GM18909 (cell line): ENCODE measurements around the gene TRAPPC5.
A peak's percentile ranks its signal among the peaks of the same experiment; 100 is the strongest.

Source experiments
- ATAC-seq: cut with Tn5 transposase; IDR thresholded peaks from one replicate; pipeline ENCODE4 v1.9.1; 2021; ENCODE audit warnings: mild to moderate bottlenecking; ENCODE audit not compliant: unreplicated experiment, poor library complexity

The TRAPPC5 gene

DNA sequence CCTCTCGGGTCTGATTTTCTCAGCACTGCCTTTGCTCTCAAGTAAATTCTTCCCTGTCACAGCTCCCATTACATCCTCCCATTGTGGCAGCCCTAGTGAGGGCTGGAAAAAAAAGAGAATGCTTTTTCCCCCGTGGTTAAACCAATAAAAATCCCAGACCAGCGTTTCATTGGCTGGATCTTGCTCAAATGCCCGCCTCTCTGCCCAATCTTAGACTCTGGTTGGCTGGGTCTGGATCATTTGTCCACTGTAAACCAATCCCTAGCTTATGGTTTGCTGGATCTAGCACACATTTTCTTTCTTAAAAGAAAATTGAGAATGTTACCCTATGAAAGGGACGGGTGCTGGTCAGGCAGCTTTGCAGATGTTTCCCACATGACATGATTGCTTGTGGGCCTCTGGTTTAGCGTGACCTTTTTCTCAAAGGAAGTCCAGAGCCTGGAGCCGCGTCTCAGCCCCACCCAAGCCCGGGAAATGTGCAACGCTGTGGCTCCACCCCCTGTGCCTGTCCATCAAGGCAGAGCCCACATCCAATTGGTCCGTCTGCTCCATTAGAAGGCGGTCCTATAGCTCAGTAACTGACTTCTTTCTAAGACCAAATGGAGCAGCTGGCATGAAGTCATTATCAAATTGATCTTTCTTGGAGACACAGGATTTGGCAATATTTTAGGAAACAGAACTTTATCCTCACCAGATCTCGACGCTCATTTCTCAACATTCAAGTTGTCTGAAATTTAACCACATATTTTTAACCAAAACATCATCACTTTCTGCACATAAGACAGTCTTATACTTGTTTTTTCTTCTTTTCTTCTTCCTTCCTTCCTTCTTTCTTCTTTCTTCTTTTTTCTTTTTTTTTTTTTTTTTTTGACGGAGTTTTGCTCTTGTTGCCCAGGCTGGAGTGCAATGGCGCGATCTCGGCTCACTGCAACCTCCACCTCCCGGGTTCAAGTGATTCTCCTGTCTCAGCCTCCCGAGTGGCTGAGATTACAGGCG is 6.3 kb upstream of the TRAPPC5 start:
- ATAC-seq: no peak

DNA sequence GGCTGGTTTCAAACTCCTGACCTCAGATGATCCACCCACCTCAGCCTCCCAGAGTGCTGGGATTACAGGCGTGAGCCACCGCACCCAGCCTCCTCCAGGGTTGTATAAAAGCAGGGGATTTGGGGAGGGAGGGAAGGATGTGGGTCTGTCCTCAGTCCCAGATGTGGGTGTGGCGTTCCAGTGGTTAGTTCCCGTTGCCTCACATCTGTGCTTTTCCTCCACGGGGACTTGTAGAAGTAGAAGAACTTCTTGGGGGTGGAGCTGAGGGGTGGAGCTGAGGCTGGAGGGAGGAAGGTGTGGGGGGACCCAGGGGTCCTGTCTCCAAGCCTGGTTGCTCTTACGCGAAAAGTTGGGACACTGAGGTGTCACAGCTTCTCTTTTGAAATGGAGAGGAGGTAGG is 4.3 kb upstream of the TRAPPC5 start:
- ATAC-seq: no peak

DNA sequence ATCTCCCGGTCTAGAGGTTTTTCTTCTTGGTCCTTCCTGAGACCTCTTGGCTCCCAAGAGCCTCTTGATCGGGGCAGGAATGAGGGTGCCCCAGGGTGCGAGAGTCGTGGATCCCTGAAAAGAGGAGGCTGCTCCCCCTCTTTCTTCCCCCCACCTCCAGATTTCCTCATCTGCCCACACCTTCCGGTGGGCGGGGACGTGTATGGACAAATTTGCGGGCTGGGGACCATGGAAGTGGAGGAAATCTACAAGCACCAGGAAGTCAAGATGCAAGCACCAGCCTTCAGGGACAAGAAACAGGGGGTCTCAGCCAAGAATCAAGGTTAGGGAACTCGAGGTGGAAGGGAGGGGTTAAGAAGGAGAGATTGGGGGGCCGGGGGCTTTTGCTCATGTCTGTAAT is 3.8 kb upstream of the TRAPPC5 start, which contains the start of gene MCEMP1:
TSS of gene MCEMP1 (plus strand) at position 237 of the 400 bp plus-strand sequence. CDS start at position 268, 31 bp downstream.
- ATAC-seq: no peak

DNA sequence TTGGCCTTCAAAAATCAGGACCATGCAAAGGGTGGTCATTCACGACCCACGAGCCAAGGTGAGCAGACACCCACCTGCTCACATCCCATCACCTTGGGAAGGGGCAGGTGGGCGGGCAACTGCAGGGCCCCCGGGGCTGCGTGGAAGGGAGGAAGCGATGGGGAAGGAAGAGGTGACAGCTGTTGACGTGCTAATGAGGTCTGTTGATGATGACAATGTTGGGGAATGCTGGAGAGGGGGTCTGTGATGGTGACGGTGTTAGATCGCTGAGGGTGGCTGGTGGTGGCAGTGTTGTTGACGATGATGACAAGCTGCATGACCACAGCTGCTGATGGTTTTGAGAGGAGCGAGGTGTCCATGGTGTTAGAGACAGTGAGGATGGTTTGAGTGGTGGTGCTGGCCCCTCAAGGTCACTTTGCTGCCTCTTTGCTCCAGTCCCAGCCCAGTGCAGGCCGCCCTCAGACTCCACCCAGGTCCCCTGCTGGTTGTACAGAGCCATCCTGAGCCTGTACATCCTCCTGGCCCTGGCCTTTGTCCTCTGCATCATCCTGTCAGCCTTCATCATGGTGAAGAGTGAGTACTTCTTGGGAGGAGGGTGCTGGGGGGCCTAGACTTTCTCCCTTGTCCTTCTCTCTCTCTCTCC is 2.8 kb upstream of the TRAPPC5 start:
- no peak for ATAC-seq

DNA sequence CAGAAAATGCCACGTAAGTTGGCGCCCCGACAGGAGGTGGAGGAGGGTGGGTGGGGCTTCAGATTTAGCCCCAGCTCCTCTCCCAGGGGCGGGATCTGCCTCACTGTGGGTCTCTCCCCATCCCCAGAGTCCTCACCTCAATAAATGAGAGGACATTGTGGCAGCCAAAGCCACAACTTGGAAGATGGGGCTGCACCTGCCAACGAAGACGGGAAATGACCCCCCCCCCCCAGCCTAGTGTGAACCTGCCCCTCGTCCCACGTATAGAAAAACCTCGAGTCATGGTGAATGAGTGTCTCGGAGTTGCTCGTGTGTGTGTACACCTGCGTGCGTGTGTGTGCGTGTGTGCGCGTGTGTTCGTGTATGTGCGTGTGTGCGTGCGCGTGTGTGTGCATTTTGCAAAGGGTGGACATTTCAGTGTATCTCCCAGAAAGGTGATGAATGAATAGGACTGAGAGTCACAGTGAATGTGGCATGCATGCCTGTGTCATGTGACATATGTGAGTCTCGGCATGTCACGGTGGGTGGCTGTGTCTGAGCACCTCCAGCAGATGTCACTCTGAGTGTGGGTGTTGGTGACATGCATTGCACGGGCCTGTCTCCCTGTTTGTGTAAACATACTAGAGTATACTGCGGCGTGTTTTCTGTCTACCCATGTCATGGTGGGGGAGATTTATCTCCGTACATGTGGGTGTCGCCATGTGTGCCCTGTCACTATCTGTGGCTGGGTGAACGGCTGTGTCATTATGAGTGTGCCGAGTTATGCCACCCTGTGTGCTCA is 1.5 kb upstream of the TRAPPC5 start:
- peak; percentile 51 for ATAC-seq

DNA sequence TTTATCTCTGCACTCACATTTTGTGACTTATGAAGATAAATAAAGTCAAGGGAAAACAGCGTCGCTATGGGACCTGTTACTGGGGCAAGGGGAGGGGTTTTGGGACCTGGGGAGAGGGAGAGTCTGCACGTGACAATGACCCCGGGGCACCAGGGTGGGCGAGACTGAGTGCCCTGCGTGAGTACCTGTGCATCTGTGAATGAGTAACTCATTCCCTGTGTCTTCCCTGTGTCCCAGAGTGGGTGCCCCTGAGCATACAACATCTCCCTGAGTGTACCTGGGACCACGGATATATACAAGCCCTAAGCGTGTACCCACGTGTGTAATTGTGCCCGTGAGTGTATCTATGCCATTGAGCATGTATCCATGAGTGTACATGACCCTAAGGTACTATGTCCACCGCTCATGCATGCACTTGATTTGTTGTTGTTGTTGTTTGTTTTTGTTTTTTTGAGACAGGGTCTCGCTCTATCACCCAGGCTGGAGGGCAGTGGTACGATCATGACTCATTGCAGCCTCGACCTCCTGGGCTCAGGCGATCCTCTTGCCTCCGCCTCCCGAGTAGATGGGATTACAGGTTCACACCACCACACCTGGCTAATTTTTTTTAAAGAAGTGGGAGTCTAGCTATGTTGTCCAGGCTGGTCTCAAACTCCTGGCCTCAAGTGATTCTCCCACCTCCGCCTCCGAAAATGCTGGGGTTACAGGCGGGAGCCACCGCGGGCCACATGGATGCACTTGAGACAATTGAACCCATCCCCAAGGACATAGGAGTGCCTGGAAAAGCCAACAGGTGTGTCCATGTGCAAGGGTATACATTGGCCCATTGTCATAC is 645 bp upstream of the TRAPPC5 start:
- ATAC-seq: no peak

DNA sequence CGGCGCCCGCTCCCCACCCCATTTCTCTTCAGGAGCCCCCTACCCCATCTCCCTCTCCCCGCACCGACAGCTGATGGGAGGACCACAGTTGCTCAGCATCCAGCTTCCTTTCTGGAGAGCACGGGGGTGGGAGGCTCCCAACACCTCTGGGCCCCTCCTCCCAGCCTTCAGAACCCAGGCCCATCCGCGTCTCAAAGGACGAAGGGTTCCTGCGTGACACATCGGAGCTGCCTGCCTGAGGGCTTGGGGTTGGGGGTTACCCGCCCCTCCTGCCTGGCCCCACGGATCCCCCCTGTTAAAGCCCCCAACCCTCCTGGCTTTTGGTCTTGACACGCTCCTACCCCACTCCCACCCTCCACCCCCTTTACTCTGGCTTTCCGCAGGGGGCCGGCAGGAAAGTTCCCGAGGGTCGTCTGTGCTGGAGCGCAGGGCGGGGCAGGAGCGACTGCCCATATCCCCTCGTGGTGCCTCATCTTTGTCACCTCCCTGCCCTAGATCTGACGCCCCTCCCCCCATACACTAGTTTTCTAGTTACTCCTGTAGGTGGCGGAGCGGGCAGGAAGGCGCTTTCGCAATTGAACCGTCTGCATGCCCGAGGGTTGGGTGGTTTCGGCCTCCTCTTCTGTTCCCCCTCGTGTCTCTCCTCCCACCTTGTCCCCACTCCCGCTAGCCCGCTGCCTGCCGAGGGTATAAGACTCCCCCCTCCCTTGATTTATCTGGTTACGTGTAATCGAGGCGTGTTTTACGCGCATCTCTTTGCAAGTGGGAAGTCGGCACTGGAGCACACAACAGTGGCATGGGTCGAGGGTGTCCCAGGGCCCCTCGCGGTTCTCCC is 924 bp downstream of the TRAPPC5 start:
- ATAC-seq: no peak

DNA sequence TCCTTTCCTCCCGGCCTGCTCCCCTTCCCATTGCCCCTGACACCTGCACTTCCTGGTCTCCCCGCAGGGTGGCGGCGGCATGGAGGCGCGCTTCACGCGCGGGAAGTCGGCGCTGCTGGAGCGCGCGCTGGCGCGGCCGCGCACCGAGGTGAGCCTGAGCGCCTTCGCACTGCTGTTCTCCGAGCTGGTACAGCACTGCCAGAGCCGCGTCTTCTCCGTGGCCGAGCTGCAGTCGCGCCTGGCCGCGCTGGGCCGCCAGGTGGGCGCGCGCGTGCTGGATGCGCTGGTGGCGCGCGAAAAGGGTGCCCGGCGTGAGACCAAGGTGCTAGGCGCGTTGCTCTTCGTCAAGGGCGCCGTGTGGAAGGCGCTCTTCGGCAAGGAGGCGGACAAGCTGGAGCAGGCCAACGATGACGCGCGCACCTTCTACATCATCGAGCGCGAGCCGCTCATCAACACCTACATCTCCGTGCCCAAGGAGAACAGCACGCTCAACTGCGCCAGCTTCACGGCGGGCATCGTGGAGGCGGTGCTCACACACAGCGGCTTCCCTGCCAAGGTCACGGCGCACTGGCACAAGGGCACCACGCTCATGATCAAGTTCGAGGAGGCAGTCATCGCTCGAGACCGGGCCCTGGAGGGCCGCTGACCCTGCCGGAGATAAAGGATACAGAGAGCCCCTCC is 1.7 kb downstream of the TRAPPC5 start:
- ATAC-seq: no peak

DNA sequence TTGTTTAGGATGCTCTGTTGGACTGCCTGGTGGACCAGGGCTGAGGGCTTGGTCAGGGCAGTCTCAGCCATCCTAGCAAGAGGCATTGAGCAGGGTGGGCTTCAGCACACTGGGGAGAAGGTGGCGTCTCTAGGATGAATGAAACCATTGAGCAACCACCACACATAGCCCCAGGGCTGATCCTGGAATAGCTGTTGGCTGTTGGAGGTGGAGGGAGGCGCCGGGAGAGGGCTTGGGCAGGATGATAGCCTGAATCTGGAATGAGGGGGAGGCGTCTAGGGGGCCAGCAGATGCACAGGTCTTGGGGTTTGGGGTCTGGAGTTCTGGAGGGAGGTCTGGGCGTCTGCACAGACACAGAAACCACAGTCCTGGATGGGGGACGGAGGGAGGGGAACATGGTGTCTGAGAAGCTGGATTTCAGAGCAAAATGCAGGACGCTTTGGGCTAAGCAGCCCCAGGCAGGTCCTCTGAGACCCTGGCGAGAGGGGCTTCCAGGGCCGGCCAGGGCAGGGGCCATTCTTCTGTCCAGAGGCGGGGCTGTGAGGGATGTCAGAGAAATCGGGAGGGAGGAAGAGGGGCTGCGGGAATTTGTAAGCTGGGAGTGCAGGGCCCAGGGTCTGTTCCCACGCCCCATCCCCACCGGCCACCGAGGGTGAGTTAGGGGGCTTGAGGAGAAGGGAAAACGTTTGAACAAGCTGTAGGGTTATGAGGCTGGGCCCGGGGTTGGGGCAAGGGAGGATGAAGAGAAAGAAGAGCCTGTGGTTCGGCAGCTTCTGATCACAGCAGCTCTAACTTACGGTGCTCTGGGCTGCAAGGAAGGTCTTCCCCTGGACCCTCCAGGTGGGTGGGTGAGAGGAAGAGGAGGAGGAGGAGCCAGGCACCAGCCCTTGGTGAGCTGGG is 5.2 kb downstream of the TRAPPC5 start:
- ATAC-seq: no peak

DNA sequence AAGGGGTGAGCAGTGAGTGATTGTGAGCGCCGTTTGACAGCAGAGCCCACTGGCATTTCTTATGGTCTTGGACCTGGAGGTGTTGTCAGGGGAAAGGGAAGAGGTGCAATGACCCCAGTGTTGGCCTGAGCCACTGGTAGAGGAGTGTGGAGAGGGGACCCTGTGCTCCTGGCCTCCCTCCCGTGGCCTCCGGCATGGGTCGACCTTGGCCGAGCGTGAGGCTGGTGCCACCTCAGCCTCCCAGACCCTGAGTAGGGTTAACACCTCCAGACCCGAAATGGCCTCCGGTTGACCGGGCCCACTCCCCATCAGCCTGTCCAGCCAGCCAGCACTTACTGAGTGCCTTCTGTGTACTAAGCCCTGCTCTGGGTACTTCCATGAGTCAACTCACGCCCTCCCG is 6.5 kb downstream of the TRAPPC5 start:
- no peak for ATAC-seq

DNA sequence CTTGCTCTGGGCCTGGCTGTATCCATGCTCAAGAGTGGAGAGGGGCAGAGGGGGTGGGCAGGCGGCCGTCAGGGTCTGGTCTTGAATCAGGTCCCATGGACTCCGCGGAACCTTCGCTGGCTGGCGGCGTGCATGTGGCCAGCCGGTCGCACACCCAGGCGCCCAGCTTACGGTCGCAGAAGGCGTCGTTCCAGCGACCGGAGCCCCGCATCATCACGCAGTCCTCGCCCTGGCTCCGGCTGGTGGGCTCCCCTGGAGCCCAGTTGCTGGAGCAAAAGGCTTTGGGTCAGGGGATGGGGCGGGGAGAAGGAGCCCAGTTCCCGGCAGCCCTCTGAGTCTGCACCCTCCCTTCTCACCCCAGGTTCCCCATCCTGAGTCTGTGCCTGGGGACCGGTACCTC is 8.5 kb downstream of the TRAPPC5 start:
- ATAC-seq: no peak

DNA sequence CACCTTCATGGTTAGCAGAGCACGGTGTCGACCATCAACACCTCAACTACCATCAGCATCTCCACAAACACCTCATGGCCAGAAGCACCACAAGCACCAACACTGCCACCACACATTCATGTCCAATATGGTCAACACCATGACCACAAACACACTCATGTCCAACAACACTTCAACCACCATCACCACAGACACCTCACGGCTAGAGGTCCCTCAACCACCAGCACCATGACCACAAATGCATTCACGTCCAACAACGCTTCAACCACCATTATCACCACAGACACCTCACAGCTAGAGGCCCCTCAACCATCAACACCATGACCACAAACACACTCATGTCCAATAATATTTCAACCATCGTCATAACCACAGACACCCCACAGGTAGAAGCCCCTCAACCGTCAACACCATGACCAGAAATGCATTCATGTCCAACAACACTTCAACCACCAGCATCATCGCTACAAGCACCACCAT is 10.2 kb downstream of the TRAPPC5 start:
- no peak for ATAC-seq

DNA sequence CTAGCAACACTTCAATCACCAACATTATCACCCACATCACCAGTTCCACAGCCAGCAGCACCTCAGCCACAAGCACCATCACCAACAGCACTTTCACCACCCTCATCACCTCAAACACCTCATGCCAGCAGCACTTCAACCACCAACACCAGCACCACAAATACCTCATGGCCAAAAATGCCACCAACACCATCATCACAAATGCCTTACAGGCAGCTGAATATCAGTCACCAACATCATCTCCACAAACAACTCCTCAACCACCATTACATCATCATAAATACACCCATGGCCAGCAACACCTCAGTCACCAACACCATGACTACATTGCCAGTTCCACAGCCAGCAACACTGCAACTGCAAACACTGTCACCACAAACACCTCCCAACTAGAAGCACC is 10.9 kb downstream of the TRAPPC5 start:
- ATAC-seq: no peak

DNA sequence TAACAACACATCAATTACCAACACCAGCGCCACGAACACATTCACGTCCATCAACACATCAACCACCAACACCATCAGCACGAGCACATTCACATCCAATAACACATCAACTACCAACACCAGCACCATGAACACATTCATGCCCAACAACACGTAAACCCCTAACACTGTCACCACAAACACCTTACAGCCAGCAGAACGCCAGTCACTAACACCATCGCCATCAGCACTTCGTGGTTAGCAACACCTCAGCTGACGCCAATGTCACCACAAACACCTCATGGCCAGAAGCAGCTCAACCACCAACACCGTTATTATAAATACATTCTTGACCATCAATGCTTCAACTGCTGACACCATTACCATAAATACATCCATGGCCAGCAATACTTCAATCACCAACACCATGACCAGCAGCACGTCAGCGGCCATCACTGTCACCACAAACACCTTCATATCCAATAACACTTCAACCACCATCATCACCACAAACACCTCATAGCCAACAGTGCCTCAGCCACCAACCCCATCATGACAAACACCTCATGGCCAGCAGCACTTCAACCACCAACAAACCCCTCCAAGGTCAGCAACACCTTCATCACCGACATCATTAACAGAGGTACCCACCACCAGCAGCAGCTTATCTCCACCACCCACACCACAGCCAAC is 11.9 kb downstream of the TRAPPC5 start:
- no peak for ATAC-seq

DNA sequence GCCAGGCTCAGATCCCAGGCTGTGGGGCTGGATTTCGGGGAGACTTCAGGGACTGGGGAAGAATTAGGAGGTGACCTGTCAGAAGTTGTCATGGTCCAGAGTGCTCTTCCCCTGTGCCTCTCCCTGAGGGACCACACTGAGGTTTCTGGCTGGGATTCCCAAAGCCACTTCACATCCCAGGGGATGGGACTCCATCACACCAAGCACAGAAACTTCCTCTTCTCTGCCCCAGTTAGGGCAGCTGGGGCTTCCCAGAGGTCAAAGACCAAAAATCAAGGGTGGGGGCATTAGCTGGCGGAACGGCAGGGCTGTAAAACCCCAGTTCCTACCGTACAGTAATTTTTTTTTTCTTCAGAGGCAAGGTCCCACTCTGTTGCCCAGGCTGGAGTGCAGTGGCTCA is 13.9 kb downstream of the TRAPPC5 start:
- ATAC-seq: no peak

DNA sequence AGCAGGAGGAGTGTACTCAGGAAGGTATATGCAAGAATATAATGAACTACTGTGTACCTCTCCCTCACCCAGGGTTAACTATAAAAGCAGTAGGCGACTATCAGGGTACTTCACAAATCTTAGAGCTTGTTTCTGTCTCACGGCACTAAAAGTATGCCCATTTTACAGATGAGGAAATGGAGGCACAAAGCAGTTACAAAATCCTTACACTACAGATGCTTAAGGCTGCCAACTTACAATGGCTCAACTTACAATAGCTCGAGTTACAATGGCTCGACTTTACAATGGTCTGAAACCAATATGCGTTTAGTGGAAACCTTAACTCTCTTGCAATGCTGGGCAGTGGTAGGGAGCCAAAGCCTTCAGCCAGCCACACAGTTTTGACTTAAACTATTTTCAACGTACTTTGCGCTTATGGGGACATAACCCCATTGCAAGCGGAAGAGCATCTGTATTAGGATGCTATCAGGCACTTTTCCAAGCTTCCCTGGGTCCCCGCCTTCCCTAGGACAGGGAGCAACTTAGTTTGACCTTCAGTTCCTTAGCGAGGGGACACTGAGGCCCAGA is 17.2 kb downstream of the TRAPPC5 start:
- ATAC-seq: no peak
